ENCODE results near the gene SPINK1.
A peak's percentile ranks its signal among the peaks of the same experiment; 100 is the strongest.
"Not testable (repeated sequence)": the region's sequence is repeated elsewhere in the genome, so short reads cannot be mapped to it uniquely, and the experiment has no call there.

Gene SPINK1

DNA sequence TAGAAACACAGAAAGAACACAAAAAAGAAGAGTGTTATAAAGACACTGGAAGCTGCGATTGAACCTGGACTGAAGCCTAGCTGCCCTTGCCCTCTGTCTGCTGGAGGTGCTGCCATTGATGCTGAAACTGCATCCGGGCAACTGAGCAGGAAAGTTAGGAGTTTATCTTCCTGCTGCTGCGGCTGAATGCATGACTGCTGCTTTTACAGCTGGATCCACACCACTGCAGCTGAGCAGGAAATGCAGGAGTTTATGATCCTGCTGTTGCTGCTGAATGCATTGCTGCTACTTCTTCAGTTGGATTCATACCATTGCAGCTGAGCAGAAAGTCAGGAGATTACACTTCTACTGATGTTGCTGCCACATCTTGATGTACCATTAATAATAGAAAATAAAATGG lies 27.1 kb downstream of the SPINK1 start:
- H3K27ac ChIP-seq (ENCODE audit: low read depth, low read length), result peak overlapping the region; percentile 93

DNA sequence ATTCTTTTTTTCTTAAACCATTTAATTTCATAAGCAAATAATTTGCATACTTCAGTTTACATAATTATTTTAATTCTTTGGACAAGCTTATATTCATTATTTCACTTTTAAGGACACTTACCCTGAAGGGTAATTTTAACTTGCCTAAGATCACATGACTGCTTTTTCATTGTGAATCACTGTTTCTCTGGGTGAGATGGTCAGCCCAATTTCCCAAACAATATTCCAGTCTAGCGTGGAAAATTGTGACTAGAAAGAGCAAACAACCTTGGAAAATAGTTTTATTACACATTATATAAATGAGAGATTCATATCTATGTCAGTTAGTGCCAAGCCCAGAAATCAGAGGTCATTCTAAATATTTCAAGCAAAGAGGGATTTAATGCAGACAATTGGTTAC lies 27.5 kb downstream of the SPINK1 start:
- H3K36me3 ChIP-seq (ENCODE audit: control insufficient read depth, low read length), result no peaks in the 10 kb centered on the region
- peak overlapping the region; percentile 93 for H3K27ac ChIP-seq (ENCODE audit: low read depth, low read length)
- H3F3A ChIP-seq (ENCODE audit: control insufficient read depth, insufficient read depth), result peaks cover 9% of the 10 kb centered on the region
- TF ChIP-seq EZH2phosphoT487 (IDR thresholded peaks at IDR 0.05; ENCODE audit: borderline replicate concordance, low read length), result no peak
- TF ChIP-seq, protein P1, sequence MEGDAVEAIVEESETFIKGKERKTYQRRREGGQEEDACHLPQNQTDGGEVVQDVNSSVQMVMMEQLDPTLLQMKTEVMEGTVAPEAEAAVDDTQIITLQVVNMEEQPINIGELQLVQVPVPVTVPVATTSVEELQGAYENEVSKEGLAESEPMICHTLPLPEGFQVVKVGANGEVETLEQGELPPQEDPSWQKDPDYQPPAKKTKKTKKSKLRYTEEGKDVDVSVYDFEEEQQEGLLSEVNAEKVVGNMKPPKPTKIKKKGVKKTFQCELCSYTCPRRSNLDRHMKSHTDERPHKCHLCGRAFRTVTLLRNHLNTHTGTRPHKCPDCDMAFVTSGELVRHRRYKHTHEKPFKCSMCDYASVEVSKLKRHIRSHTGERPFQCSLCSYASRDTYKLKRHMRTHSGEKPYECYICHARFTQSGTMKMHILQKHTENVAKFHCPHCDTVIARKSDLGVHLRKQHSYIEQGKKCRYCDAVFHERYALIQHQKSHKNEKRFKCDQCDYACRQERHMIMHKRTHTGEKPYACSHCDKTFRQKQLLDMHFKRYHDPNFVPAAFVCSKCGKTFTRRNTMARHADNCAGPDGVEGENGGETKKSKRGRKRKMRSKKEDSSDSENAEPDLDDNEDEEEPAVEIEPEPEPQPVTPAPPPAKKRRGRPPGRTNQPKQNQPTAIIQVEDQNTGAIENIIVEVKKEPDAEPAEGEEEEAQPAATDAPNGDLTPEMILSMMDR (IDR thresholded peaks at IDR 0.05; ENCODE audit: low read depth, low read length, poor library complexity, severe bottlenecking), result no peak
- no peaks in the 10 kb centered on the region for H4K20me1 ChIP-seq (ENCODE audit: control insufficient read depth, insufficient read depth, low read depth, low read length)
- no peaks in the 10 kb centered on the region for H3K9me2 ChIP-seq (replicated peaks; ENCODE audit: control insufficient read depth, low read length)
- no peaks in the 10 kb centered on the region for H3K79me2 ChIP-seq (ENCODE audit: control insufficient read depth, low read length)
- no peaks in the 10 kb centered on the region for H3K27me3 ChIP-seq (ENCODE audit: control insufficient read depth, low read length)
- H3K4me2 ChIP-seq (ENCODE audit: low read length), result peak overlapping the region; percentile 91
- peaks cover 47% of the 10 kb centered on the region for H3K4me1 ChIP-seq (ENCODE audit: control insufficient read depth, low read length)
- peak overlapping the region; percentile 71 for H3K4me3 ChIP-seq (ENCODE audit: low read length)
- no peaks in the 10 kb centered on the region for H3K9me3 ChIP-seq (ENCODE audit: control insufficient read depth, insufficient read depth, low read length)

More for the DNA sequence above, 27.1 kb downstream of the SPINK1 start:
- H3K9me3 ChIP-seq (ENCODE audit: control insufficient read depth, insufficient read depth, low read length), result no peaks in the 10 kb centered on the region
- peaks cover 9% of the 10 kb centered on the region for H3F3A ChIP-seq (ENCODE audit: control insufficient read depth, insufficient read depth)
- H3K79me2 ChIP-seq (ENCODE audit: control insufficient read depth, low read length), result no peaks in the 10 kb centered on the region
- no peaks in the 10 kb centered on the region for H3K36me3 ChIP-seq (ENCODE audit: control insufficient read depth, low read length)
- H4K20me1 ChIP-seq (ENCODE audit: control insufficient read depth, insufficient read depth, low read depth, low read length), result no peaks in the 10 kb centered on the region
- peaks cover 51% of the 10 kb centered on the region for H3K4me1 ChIP-seq (ENCODE audit: control insufficient read depth, low read length)
- H3K4me2 ChIP-seq (ENCODE audit: low read length), result peak overlapping the region; percentile 91
- no peaks in the 10 kb centered on the region for H3K27me3 ChIP-seq (ENCODE audit: control insufficient read depth, low read length)
- H3K9me2 ChIP-seq (replicated peaks; ENCODE audit: control insufficient read depth, low read length), result no peaks in the 10 kb centered on the region
- TF ChIP-seq, protein P1 (IDR thresholded peaks at IDR 0.05; ENCODE audit: low read depth, low read length, poor library complexity, severe bottlenecking), result no peak
- no peak for TF ChIP-seq EZH2phosphoT487 (IDR thresholded peaks at IDR 0.05; ENCODE audit: borderline replicate concordance, low read length)
- peak overlapping the region; percentile 71 for H3K4me3 ChIP-seq (ENCODE audit: low read length)

DNA sequence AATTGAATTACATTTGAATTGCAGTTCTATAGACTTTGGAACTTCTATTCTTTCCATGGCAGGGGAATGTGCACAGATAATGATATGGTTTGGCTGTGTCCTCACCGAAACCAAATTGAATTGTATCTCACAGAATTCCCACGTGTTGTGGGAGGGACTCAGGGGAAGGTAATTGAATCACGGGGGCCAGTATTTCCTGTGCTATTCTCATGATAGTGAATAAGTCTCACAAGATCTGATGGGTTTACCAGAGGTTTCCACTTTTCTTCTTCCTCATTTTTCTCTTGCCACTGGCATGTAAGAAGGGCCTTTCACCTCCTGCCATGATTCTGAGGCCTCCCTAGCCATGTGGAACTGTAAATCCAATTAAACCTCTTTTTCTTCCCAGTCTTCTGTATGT lies 28.3 kb downstream of the SPINK1 start:
- H3K4me1 ChIP-seq (ENCODE audit: control insufficient read depth, low read length), result peaks cover 47% of the 10 kb centered on the region

DNA sequence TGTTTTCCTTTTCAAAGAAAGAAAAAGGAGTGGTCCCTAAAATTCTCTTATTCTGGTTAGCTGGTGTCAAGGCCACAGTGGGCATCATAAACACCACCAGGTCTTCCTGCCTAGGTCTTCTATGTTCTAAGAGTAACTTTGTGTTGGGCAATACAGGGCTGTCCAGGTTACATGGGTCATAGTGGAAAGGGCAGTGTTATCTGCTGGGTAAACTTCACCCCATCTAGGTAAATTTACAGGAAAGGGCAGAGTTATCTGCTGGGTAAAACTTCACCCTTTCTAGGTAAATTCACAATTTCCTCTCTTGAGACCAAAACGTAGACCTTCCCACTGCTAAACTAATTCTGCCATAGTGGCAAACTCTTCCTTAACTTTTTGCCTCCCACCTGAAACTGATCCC lies 30.0 kb downstream of the SPINK1 start:
- Histone ChIP-seq H3K27me3 (ENCODE audit: control insufficient read depth, low read length) (no peaks in the 10 kb centered on the region), H3K27ac (ENCODE audit: low read depth, low read length) (no peak overlapping the region), H4K20me1 (ENCODE audit: control insufficient read depth, insufficient read depth, low read depth, low read length) (no peaks in the 10 kb centered on the region), H3K36me3 (ENCODE audit: control insufficient read depth, low read length) (no peaks in the 10 kb centered on the region), H3K79me2 (ENCODE audit: control insufficient read depth, low read length) (no peaks in the 10 kb centered on the region), H3K4me2 (ENCODE audit: low read length) (no peak overlapping the region), H3K9me3 (ENCODE audit: control insufficient read depth, insufficient read depth, low read length) (no peaks in the 10 kb centered on the region), H3F3A (ENCODE audit: control insufficient read depth, insufficient read depth) (peaks cover 9% of the 10 kb centered on the region), H3K4me1 (ENCODE audit: control insufficient read depth, low read length) (peaks cover 34% of the 10 kb centered on the region), H3K4me3 (ENCODE audit: low read length) (no peak overlapping the region), H3K9me2 (replicated peaks; ENCODE audit: control insufficient read depth, low read length) (no peaks in the 10 kb centered on the region)
- no peak for TF ChIP-seq EZH2phosphoT487 (IDR thresholded peaks at IDR 0.05; ENCODE audit: borderline replicate concordance, low read length)
- TF ChIP-seq, protein P1 (IDR thresholded peaks at IDR 0.05; ENCODE audit: low read depth, low read length, poor library complexity, severe bottlenecking), result no peak

More for the DNA sequence above, 28.3 kb downstream of the SPINK1 start:
- not testable (repeated sequence) for H3K79me2 ChIP-seq (ENCODE audit: control insufficient read depth, low read length); H3K9me2 ChIP-seq (replicated peaks; ENCODE audit: control insufficient read depth, low read length); H3K27me3 ChIP-seq (ENCODE audit: control insufficient read depth, low read length); H3K27ac ChIP-seq (ENCODE audit: low read depth, low read length); H4K20me1 ChIP-seq (ENCODE audit: control insufficient read depth, insufficient read depth, low read depth, low read length); H3K36me3 ChIP-seq (ENCODE audit: control insufficient read depth, low read length); H3K9me3 ChIP-seq (ENCODE audit: control insufficient read depth, insufficient read depth, low read length); H3K4me3 ChIP-seq (ENCODE audit: low read length); H3F3A ChIP-seq (ENCODE audit: control insufficient read depth, insufficient read depth); H3K4me2 ChIP-seq (ENCODE audit: low read length)
